Measurements from ENCODE around the gene LCOR.

LCOR gene

GRCh38 chr10:96831867-96832720 is at the start of gene LCOR:
LCOR (plus strand) TSS chr10:96832298; CDS start chr10:96949058, 116,760 bp downstream.
- TF ChIP-seq GATA2 (IDR thresholded peaks at IDR 0.05; ENCODE audit: low read depth, low read length) (no peak), GATA3 (IDR thresholded peaks at IDR 0.05; ENCODE audit: low read depth, low read length) (no peak)

GRCh38 chr10:96784253-96784652 is 47.8 kb upstream of the LCOR start:
- TF ChIP-seq GATA3 (IDR thresholded peaks at IDR 0.05; ENCODE audit: low read depth, low read length) (no peak), GATA2 (IDR thresholded peaks at IDR 0.05; ENCODE audit: low read depth, low read length) (no peak)

- TF ChIP-seq GATA3 (IDR thresholded peaks at IDR 0.05; ENCODE audit: low read depth, low read length) = no peak
- TF ChIP-seq GATA2 (IDR thresholded peaks at IDR 0.05; ENCODE audit: low read depth, low read length) = no peak
Observed at GRCh38 chr10:96789571-96790108, 42.5 kb upstream of the LCOR start.

- TF ChIP-seq GATA3 (IDR thresholded peaks at IDR 0.05; ENCODE audit: low read depth, low read length) (no peak), GATA2 (IDR thresholded peaks at IDR 0.05; ENCODE audit: low read depth, low read length) (no peak)
Observed at GRCh38 chr10:96791902-96792301, 40.2 kb upstream of the LCOR start.

GRCh38 chr10:96794836-96795733 is 37.0 kb upstream of the LCOR start:
- no peak for TF ChIP-seq GATA2 (IDR thresholded peaks at IDR 0.05; ENCODE audit: low read depth, low read length)

- no peak for TF ChIP-seq GATA2 (IDR thresholded peaks at IDR 0.05; ENCODE audit: low read depth, low read length)
- no peak for TF ChIP-seq GATA3 (IDR thresholded peaks at IDR 0.05; ENCODE audit: low read depth, low read length)
Observed at GRCh38 chr10:96797485-96797884, 34.6 kb upstream of the LCOR start.

- TF ChIP-seq GATA3 (IDR thresholded peaks at IDR 0.05; ENCODE audit: low read depth, low read length) (no peak), GATA2 (IDR thresholded peaks at IDR 0.05; ENCODE audit: low read depth, low read length) (no peak)
Observed at GRCh38 chr10:96803288-96803664, 28.8 kb upstream of the LCOR start.

GRCh38 chr10:96814264-96814663 is 17.8 kb upstream of the LCOR start:
- TF ChIP-seq GATA3 (IDR thresholded peaks at IDR 0.05; ENCODE audit: low read depth, low read length) = no peak
- TF ChIP-seq GATA2 (IDR thresholded peaks at IDR 0.05; ENCODE audit: low read depth, low read length) = no peak

- TF ChIP-seq GATA3 (IDR thresholded peaks at IDR 0.05; ENCODE audit: low read depth, low read length) (no peak), GATA2 (IDR thresholded peaks at IDR 0.05; ENCODE audit: low read depth, low read length) (no peak)
Observed at GRCh38 chr10:96820765-96821164, 11.3 kb upstream of the LCOR start.

- TF ChIP-seq GATA2 (IDR thresholded peaks at IDR 0.05; ENCODE audit: low read depth, low read length) (no peak), GATA3 (IDR thresholded peaks at IDR 0.05; ENCODE audit: low read depth, low read length) (no peak)
Observed at GRCh38 chr10:96826438-96826837, 5.7 kb upstream of the LCOR start.

- TF ChIP-seq GATA3 (IDR thresholded peaks at IDR 0.05; ENCODE audit: low read depth, low read length) = no peak
Observed at GRCh38 chr10:96828609-96829008, 3.5 kb upstream of the LCOR start.

- TF ChIP-seq GATA3 (IDR thresholded peaks at IDR 0.05; ENCODE audit: low read depth, low read length) = no peak
- TF ChIP-seq GATA2 (IDR thresholded peaks at IDR 0.05; ENCODE audit: low read depth, low read length) = no peak
Observed at GRCh38 chr10:96829029-96829773, 2.9 kb upstream of the LCOR start.

- TF ChIP-seq GATA3 (IDR thresholded peaks at IDR 0.05; ENCODE audit: low read depth, low read length) (no peak), GATA2 (IDR thresholded peaks at IDR 0.05; ENCODE audit: low read depth, low read length) (no peak)
Observed at GRCh38 chr10:96830511-96831199, 1.4 kb upstream of the LCOR start.

All from SH-SY5Y (cell line).